Stimulated activated CD4-positive, alpha-beta T cell treated with anti-CD3 and anti-CD28 coated beads, Interleukin-15, amount 100 ng/mL, for 24 hours (primary cell): Measurements from ENCODE around the gene CTSD.
"Not testable (repeated sequence)": the region's sequence is repeated elsewhere in the genome, so short reads cannot be mapped to it uniquely, and the experiment has no call there.

Experiments
- DNase-seq: peaks from one replicate; pipeline ENCODE4 v3.0.0-alpha.2; 2020

CTSD gene

GRCh38 chr11:1763796-1764661 is at the start of gene CTSD:
Gene CTSD (minus strand): TSS chr11:1763927. CDS start chr11:1763859, 68 bp downstream.
- DNase-seq, result peak; percentile 90

- DNase-seq, result not testable (repeated sequence)
These were observed 49.6 kb upstream of the CTSD start for GRCh38 chr11:1813356-1813755.

GRCh38 chr11:1812801-1813200 is 49.1 kb upstream of the CTSD start:
- no peak for DNase-seq

GRCh38 chr11:1812274-1812673 is 48.5 kb upstream of the CTSD start:
- DNase-seq, result no peak

GRCh38 chr11:1810761-1811160 is 47.0 kb upstream of the CTSD start:
- DNase-seq, result no peak

GRCh38 chr11:1807264-1807995 is 43.7 kb upstream of the CTSD start:
- no peak for DNase-seq

- no peak for DNase-seq
These were observed 41.8 kb upstream of the CTSD start for GRCh38 chr11:1805525-1805924.

- not testable (repeated sequence) for DNase-seq
These were observed 40.2 kb upstream of the CTSD start for GRCh38 chr11:1803835-1804519.

- no peak for DNase-seq
These were observed 39.5 kb upstream of the CTSD start for GRCh38 chr11:1803246-1803645.

- DNase-seq, result no peak
These were observed 33.8 kb upstream of the CTSD start for GRCh38 chr11:1797391-1798125.

GRCh38 chr11:1796413-1797011 is 32.8 kb upstream of the CTSD start:
- no peak for DNase-seq

- no peak for DNase-seq
These were observed 29.4 kb upstream of the CTSD start for GRCh38 chr11:1793081-1793480.

GRCh38 chr11:1792461-1792860 is 28.7 kb upstream of the CTSD start:
- no peak for DNase-seq

- no peak for DNase-seq
These were observed 28.2 kb upstream of the CTSD start for GRCh38 chr11:1791912-1792311.

- no peak for DNase-seq
These were observed 22.7 kb upstream of the CTSD start for GRCh38 chr11:1786466-1786865.

- DNase-seq, result no peak
These were observed 22.2 kb upstream of the CTSD start for GRCh38 chr11:1785749-1786413.

- no peak for DNase-seq
These were observed 21.3 kb upstream of the CTSD start for GRCh38 chr11:1784761-1785650.

- DNase-seq, result no peak
These were observed 20.2 kb upstream of the CTSD start for GRCh38 chr11:1783725-1784529.

GRCh38 chr11:1782831-1783724 is 19.4 kb upstream of the CTSD start:
- DNase-seq, result no peak
